WTC11 (cell line): ENCODE data around the gene WDR82. TPM values are rescaled to one million over a fixed set of nuclear protein-coding genes. Genes with fewer than 3 reads are reported as not detected.

Experiments used
- ATAC-seq: fragments of 200-7000 bp; cut with Tn5 transposase; 2 replicates; pipeline ENCODE4 v1.10.0; 2021; ENCODE audit warnings: mild to moderate bottlenecking, moderate library complexity
- CTCF ChIA-PET: fragments of 300-600 bp; sonication (Branson Sonifier 250); formaldehyde crosslinking; loops from one replicate; lab custom pipeline; 2021; ENCODE audit warnings: antibody characterized with exemption; lab: Charles Lee
- POLR2A ChIA-PET: fragments of 350-600 bp; sonication (Branson Sonifier 250); formaldehyde crosslinking; loops from one replicate; lab custom pipeline; 2021; ENCODE audit warnings: antibody characterized with exemption; lab: Charles Lee
- DNase-seq: peaks from one replicate; pipeline ENCODE4 v3.0.0; 2021; ENCODE audit warnings: low spot score
- H3K27ac Mint-ChIP-seq: 2 replicates; pipeline ENCODE4 v1.8.0; 2021; ENCODE audit warnings: mixed read lengths
- H3K27me3 Mint-ChIP-seq: 2 replicates; pipeline ENCODE4 v1.8.0; 2021; ENCODE audit warnings: low read depth, mild to moderate bottlenecking, moderate library complexity, mixed read lengths
- H3K36me3 Mint-ChIP-seq: 2 replicates; pipeline ENCODE4 v1.8.0; 2021; ENCODE audit warnings: mixed read lengths
- H3K4me1 Mint-ChIP-seq: 2 replicates; pipeline ENCODE4 v1.8.0; 2022; ENCODE audit warnings: mixed read lengths
- H3K4me3 Mint-ChIP-seq: 2 replicates; pipeline ENCODE4 v1.8.0; 2021; ENCODE audit warnings: mild to moderate bottlenecking, moderate library complexity, mixed read lengths
- H3K9me3 Mint-ChIP-seq: 2 replicates; pipeline ENCODE4 v1.8.0; 2021; ENCODE audit warnings: mixed read lengths
- AR ChIP-seq: fragments of 250-450 bp; sonication (Bioruptor Pico); IDR thresholded peaks from 2 replicates; pipeline ENCODE4 v1.9.0; 2021; ENCODE audit warnings: mild to moderate bottlenecking
- CDX4 ChIP-seq: fragments of 250-450 bp; sonication (Bioruptor Pico); IDR thresholded peaks from 2 replicates; pipeline ENCODE4 v1.9.0; 2021; ENCODE audit warnings: moderate library complexity, mild to moderate bottlenecking, inconsistent platforms, borderline replicate concordance
- CREM ChIP-seq: sonication (generic); formaldehyde crosslinking; IDR thresholded peaks from 2 replicates; pipeline ENCODE4 v1.8.1; 2022; ENCODE audit warnings: mild to moderate bottlenecking, missing genetic modification reagents, moderate library complexity
- ESRRA ChIP-seq: sonication (generic); formaldehyde crosslinking; IDR thresholded peaks from 2 replicates; pipeline ENCODE4 v1.8.1; 2022; ENCODE audit warnings: mild to moderate bottlenecking, missing genetic modification reagents, borderline replicate concordance
- FOXJ3 ChIP-seq: sonication (generic); formaldehyde crosslinking; IDR thresholded peaks from 2 replicates; pipeline ENCODE4 v1.9.0; 2021; ENCODE audit warnings: missing genetic modification reagents, mild to moderate bottlenecking, borderline replicate concordance
- GABPB1 ChIP-seq: sonication (generic); formaldehyde crosslinking; IDR thresholded peaks from 2 replicates; pipeline ENCODE4 v1.8.1; 2023; ENCODE audit warnings: mild to moderate bottlenecking, missing genetic modification reagents
- HMGA2 ChIP-seq: fragments of 250-450 bp; sonication (Bioruptor Pico); IDR thresholded peaks from 2 replicates; pipeline ENCODE4 v1.4.0; 2021; ENCODE audit warnings: mild to moderate bottlenecking, moderate library complexity
- MLX ChIP-seq: sonication (generic); formaldehyde crosslinking; IDR thresholded peaks from 2 replicates; pipeline ENCODE4 v1.8.1; 2023; ENCODE audit warnings: mild to moderate bottlenecking, missing genetic modification reagents, moderate library complexity
- NFATC4 ChIP-seq: fragments of 250-450 bp; sonication (Bioruptor Pico); IDR thresholded peaks from 2 replicates; pipeline ENCODE4 v1.9.0; 2021; ENCODE audit warnings: mild to moderate bottlenecking
- NR3C1 ChIP-seq: sonication (generic); formaldehyde crosslinking; conservative IDR thresholded peaks from 2 replicates; pipeline ENCODE4 v1.8.1; 2023; ENCODE audit warnings: low read depth, mild to moderate bottlenecking, missing genetic modification reagents
- RORB ChIP-seq: fragments of 250-450 bp; sonication (Bioruptor Pico); IDR thresholded peaks from 2 replicates; pipeline ENCODE4 v1.9.0; 2021; ENCODE audit warnings: mild to moderate bottlenecking
- TEAD4 ChIP-seq: sonication (generic); formaldehyde crosslinking; IDR thresholded peaks from 2 replicates; pipeline ENCODE4 v1.8.0; 2022; ENCODE audit warnings: mild to moderate bottlenecking, missing genetic modification reagents
- ZNF232 ChIP-seq: sonication (generic); formaldehyde crosslinking; IDR thresholded peaks from 2 replicates; pipeline ENCODE4 v1.8.0; 2022; ENCODE audit warnings: mild to moderate bottlenecking, missing genetic modification reagents
- ZNF423 ChIP-seq: fragments of 250-450 bp; sonication (Bioruptor Pico); IDR thresholded peaks from 2 replicates; pipeline ENCODE4 v2.1.2; 2022; ENCODE audit warnings: mild to moderate bottlenecking, moderate library complexity
- ZNF671 ChIP-seq: fragments of 250-450 bp; sonication (Bioruptor Pico); IDR thresholded peaks from 2 replicates; pipeline ENCODE4 v1.8.0; 2021; ENCODE audit warnings: mild to moderate bottlenecking
- total RNA-seq: library from RNA; stranded (reverse); gene quantifications from 3 replicates; pipeline ENCODE4 v1.2.3, GENCODE V29; 2021
- TF ChIP-seq, protein P1 (sequence below): sonication (generic); formaldehyde crosslinking; IDR thresholded peaks from 2 replicates; pipeline ENCODE4 v1.8.1; 2022; ENCODE audit warnings: mild to moderate bottlenecking, moderate library complexity, missing genetic modification reagents
- TF ChIP-seq, protein P2 (sequence below): sonication (generic); formaldehyde crosslinking; IDR thresholded peaks from 2 replicates; pipeline ENCODE4 v1.8.0; 2022; ENCODE audit warnings: mild to moderate bottlenecking, missing genetic modification reagents
- TF ChIP-seq, protein P3 (sequence below): sonication (generic); formaldehyde crosslinking; IDR thresholded peaks from 2 replicates; pipeline ENCODE4 v1.8.1; 2022; ENCODE audit warnings: missing genetic modification reagents, borderline replicate concordance
- TF ChIP-seq, protein P4 (sequence below): fragments of 250-450 bp; sonication (Bioruptor Pico); IDR thresholded peaks from 2 replicates; pipeline ENCODE4 v1.9.0; 2021; ENCODE audit warnings: mild to moderate bottlenecking

Gene WDR82
- total RNA-seq, 1 experiment from 2014 or later, result 69.7 TPM

DNA sequence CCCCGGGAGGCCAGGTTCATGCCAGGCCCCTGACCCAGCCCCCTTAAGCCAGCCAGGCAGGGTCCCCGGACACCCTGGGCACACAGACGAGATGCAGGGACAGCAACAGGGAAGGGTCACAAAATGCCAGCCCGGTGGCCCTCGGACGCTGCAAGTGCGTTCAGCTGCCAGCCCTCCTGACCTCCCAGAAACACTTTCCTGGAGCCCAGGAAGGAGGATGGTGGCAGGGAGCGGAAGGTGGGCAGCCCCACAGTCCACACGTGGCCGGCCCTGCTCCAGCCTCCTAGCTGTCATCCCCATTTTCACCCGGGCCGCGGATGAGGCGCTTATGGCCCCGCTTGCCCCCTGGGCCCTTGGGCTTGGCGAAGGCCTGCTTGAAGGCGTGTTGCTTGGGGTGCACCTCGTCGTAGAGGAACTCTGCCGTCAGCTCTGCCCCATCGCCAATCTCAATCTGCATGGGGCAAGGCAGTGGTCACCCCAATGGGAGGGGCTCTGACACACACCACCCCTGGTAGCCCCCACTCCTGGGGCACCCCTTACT is 49.6 kb downstream of the WDR82 start (continued):
- no peak for TF ChIP-seq AR (CRISPR knock-in tag)
- TF ChIP-seq ZNF232, result no peak
- no peak for TF ChIP-seq FOXJ3 (CRISPR knock-in tag)
- TF ChIP-seq CDX4 (CRISPR knock-in tag), result no peak
- no peak for TF ChIP-seq ZNF423 (CRISPR knock-in tag)
- TF ChIP-seq HMGA2 (CRISPR knock-in tag), result no peak
- no peak for TF ChIP-seq NFATC4
- no peak for TF ChIP-seq MLX (CRISPR knock-in tag)
- TF ChIP-seq, protein P1, sequence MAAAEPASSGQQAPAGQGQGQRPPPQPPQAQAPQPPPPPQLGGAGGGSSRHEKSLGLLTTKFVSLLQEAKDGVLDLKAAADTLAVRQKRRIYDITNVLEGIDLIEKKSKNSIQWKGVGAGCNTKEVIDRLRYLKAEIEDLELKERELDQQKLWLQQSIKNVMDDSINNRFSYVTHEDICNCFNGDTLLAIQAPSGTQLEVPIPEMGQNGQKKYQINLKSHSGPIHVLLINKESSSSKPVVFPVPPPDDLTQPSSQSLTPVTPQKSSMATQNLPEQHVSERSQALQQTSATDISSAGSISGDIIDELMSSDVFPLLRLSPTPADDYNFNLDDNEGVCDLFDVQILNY (CRISPR knock-in tag), result no peak

- H3K27ac Mint-ChIP-seq, result no peak overlapping the region
- CTCF ChIA-PET, result interaction anchor here (1.0 to 1.1 kb wide), 2 partner anchors 74 to 153 kb away, joined by 3 to 4 read pairs; partner anchors contain the start of gene POC1A
- no peak for DNase-seq
- POLR2A ChIA-PET, result no interaction called here
- peaks cover 3% of the 10 kb centered on the region; the same call in 1 of the 2 replicates for H3K4me1 Mint-ChIP-seq
- TF ChIP-seq, protein P2, sequence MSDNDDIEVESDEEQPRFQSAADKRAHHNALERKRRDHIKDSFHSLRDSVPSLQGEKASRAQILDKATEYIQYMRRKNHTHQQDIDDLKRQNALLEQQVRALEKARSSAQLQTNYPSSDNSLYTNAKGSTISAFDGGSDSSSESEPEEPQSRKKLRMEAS (CRISPR knock-in tag), result no peak
- no peak for TF ChIP-seq RORB (CRISPR knock-in tag)
- no peak for TF ChIP-seq ZNF232
- TF ChIP-seq MLX (CRISPR knock-in tag), result no peak
- TF ChIP-seq, protein P3, sequence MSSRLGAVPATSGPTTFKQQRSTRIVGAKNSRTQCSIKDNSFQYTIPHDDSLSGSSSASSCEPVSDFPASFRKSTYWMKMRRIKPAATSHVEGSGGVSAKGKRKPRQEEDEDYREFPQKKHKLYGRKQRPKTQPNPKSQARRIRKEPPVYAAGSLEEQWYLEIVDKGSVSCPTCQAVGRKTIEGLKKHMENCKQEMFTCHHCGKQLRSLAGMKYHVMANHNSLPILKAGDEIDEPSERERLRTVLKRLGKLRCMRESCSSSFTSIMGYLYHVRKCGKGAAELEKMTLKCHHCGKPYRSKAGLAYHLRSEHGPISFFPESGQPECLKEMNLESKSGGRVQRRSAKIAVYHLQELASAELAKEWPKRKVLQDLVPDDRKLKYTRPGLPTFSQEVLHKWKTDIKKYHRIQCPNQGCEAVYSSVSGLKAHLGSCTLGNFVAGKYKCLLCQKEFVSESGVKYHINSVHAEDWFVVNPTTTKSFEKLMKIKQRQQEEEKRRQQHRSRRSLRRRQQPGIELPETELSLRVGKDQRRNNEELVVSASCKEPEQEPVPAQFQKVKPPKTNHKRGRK (CRISPR knock-in tag), result no peak
- TF ChIP-seq CREM, result no peak
- TF ChIP-seq ESRRA (CRISPR knock-in tag), result no peak
- no peak for TF ChIP-seq NR3C1 (CRISPR knock-in tag)
- TF ChIP-seq, protein P4, sequence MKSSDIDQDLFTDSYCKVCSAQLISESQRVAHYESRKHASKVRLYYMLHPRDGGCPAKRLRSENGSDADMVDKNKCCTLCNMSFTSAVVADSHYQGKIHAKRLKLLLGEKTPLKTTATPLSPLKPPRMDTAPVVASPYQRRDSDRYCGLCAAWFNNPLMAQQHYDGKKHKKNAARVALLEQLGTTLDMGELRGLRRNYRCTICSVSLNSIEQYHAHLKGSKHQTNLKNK (CRISPR knock-in tag), result no peak
- TF ChIP-seq GABPB1 (CRISPR knock-in tag), result no peak
- no peak for TF ChIP-seq ZNF671 (CRISPR knock-in tag)
- no peak for TF ChIP-seq TEAD4
- TF ChIP-seq, all 79 proteins: peak for 0
- no peak overlapping the region for H3K4me3 Mint-ChIP-seq
- peaks cover 13% of the 10 kb centered on the region for H3K36me3 Mint-ChIP-seq
- H3K9me3 Mint-ChIP-seq, result no peaks in the 10 kb centered on the region
- ATAC-seq, result no peak
- no peaks in the 10 kb centered on the region for H3K27me3 Mint-ChIP-seq
These were observed 50.2 kb downstream of the WDR82 start for GRCh38 chr3:52228266-52228665.
